ENCODE measurements around the gene LPIN3.

LPIN3 gene

GRCh38 chr20:41353530-41353929 lies 12.9 kb downstream of the LPIN3 start:
- no peak for TF ChIP-seq TAF1 (IDR thresholded peaks at IDR 0.05; ENCODE audit: low read depth)
- TF ChIP-seq RAD21 (IDR thresholded peaks at IDR 0.05; ENCODE audit: low read depth) = no peak
- TF ChIP-seq NFIC (IDR thresholded peaks at IDR 0.05) = no peak
- no peak for TF ChIP-seq ZBTB7A (IDR thresholded peaks at IDR 0.05; ENCODE audit: low read depth)
- TF ChIP-seq EGR1 (IDR thresholded peaks at IDR 0.05) = no peak
- TF ChIP-seq CREB1 (IDR thresholded peaks at IDR 0.05; ENCODE audit: low read depth) = no peak
- TF ChIP-seq EP300 (IDR thresholded peaks at IDR 0.05; ENCODE audit: borderline replicate concordance) = no peak

- TF ChIP-seq, protein P1, sequence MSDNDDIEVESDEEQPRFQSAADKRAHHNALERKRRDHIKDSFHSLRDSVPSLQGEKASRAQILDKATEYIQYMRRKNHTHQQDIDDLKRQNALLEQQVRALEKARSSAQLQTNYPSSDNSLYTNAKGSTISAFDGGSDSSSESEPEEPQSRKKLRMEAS (IDR thresholded peaks at IDR 0.05) = no peak
- no peak for TF ChIP-seq CEBPB (IDR thresholded peaks at IDR 0.05)
- no peak for TF ChIP-seq RAD21 (IDR thresholded peaks at IDR 0.05; ENCODE audit: low read depth)
- no peak for TF ChIP-seq FOXM1 (IDR thresholded peaks at IDR 0.05; ENCODE audit: borderline replicate concordance, low read depth)
- TF ChIP-seq TEAD4 (IDR thresholded peaks at IDR 0.05) = no peak
- no peak for TF ChIP-seq TCF12 (IDR thresholded peaks at IDR 0.05; ENCODE audit: low read depth)
- TF ChIP-seq ZBTB7A (IDR thresholded peaks at IDR 0.05; ENCODE audit: low read depth) = no peak
- no peak for TF ChIP-seq TAF1 (IDR thresholded peaks at IDR 0.05; ENCODE audit: low read depth)
- TF ChIP-seq EGR1 (IDR thresholded peaks at IDR 0.05) = no peak
- no peak for TF ChIP-seq CREB1 (IDR thresholded peaks at IDR 0.05; ENCODE audit: low read depth)
- TF ChIP-seq USF1 (IDR thresholded peaks at IDR 0.05) = no peak
- TF ChIP-seq NFIC (IDR thresholded peaks at IDR 0.05) = no peak
- no peak for TF ChIP-seq REST (IDR thresholded peaks at IDR 0.05; ENCODE audit: low read depth)
- TF ChIP-seq YY1 (IDR thresholded peaks at IDR 0.05; ENCODE audit: low read depth) = no peak
- no peak for TF ChIP-seq EP300 (IDR thresholded peaks at IDR 0.05; ENCODE audit: borderline replicate concordance)
These were observed 14.6 kb downstream of the LPIN3 start for GRCh38 chr20:41355192-41355591.

DNA sequence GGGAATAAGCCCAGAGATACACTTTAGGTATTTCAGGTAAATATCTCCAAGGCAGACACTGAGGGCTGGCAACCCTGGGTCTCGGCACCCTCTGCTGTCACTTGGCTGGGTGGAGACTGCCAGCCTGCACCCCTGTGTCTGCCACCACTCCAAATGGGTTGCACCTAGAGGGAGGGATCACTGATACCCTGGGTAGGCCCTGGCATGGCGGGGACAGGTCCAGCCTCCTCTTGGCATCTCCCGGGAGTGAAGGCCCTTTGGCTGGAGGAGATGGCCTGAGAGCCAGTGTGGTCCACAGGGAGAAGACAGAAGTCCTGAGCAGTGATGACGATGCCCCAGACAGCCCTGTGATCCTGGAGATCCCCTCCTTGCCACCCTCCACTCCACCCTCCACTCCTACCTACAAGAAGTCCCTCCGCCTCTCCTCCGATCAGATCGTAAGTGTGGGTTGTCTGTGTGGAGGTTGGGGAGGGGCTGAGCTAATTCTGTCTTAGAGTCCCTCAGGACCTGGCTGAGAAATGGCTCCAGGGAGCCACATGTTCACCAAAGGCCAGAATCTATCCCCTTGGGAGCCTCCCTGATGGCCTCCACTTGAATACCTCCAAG lies 15.1 kb downstream of the LPIN3 start:
- TF ChIP-seq REST (IDR thresholded peaks at IDR 0.05; ENCODE audit: low read depth) (no peak), YY1 (IDR thresholded peaks at IDR 0.05; ENCODE audit: low read depth) (no peak), EGR1 (IDR thresholded peaks at IDR 0.05) (no peak), TAF1 (IDR thresholded peaks at IDR 0.05; ENCODE audit: low read depth) (no peak), RAD21 (IDR thresholded peaks at IDR 0.05; ENCODE audit: low read depth) (no peak), NFIC (IDR thresholded peaks at IDR 0.05) (no peak), CEBPB (IDR thresholded peaks at IDR 0.05) (no peak), EP300 (IDR thresholded peaks at IDR 0.05; ENCODE audit: borderline replicate concordance) (no peak), CREB1 (IDR thresholded peaks at IDR 0.05; ENCODE audit: low read depth) (no peak), TEAD4 (IDR thresholded peaks at IDR 0.05) (no peak), FOXM1 (IDR thresholded peaks at IDR 0.05; ENCODE audit: borderline replicate concordance, low read depth) (no peak), USF1 (IDR thresholded peaks at IDR 0.05) (no peak), ZBTB7A (IDR thresholded peaks at IDR 0.05; ENCODE audit: low read depth) (no peak), TCF12 (IDR thresholded peaks at IDR 0.05; ENCODE audit: low read depth) (no peak)
- TF ChIP-seq, protein P1 (IDR thresholded peaks at IDR 0.05) = no peak

GRCh38 chr20:41356951-41357350 lies 16.3 kb downstream of the LPIN3 start:
- TF ChIP-seq TEAD4 (IDR thresholded peaks at IDR 0.05) (no peak), NFIC (IDR thresholded peaks at IDR 0.05) (no peak), CEBPB (IDR thresholded peaks at IDR 0.05) (no peak), TCF12 (IDR thresholded peaks at IDR 0.05; ENCODE audit: low read depth) (no peak), YY1 (IDR thresholded peaks at IDR 0.05; ENCODE audit: low read depth) (no peak), TAF1 (IDR thresholded peaks at IDR 0.05; ENCODE audit: low read depth) (no peak), RAD21 (IDR thresholded peaks at IDR 0.05; ENCODE audit: low read depth) (no peak)

DNA sequence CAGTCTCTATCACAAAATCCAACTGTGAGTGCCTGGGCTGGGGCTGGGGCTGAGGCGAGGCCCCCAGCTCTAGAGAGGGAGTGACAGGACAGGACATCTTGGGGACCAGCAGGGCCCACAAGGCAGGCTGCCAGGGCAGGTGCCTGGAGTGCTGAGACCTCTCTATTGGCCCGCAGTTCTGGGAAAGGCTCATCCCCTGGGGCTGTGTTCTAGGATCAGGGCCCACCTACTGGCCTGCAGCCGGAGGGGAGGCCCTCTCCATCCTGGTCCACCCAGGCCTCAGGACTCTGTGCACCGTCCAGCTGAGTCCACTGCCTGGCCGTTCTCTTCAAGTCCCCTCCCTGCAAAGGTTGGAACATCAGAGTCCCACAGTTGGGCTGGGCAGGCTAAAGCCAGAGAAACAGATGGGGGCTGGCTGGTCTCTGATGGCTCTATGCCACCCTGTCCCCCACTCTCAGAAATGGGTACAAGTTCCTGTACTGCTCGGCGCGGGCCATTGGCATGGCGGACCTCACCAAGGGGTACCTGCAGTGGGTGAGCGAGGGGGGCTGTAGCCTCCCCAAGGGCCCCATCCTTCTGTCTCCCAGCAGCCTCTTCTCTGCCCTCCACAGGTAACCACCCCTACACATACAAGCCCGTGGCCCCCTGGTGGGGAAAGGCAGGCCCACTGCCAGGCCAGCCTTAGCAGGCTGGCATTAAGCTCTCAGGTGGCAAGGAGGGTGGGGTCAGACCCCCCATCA lies 17.0 kb downstream of the LPIN3 start:
- TF ChIP-seq EGR1 (IDR thresholded peaks at IDR 0.05) = no peak
- TF ChIP-seq FOXM1 (IDR thresholded peaks at IDR 0.05; ENCODE audit: borderline replicate concordance, low read depth) = no peak
- no peak for TF ChIP-seq EP300 (IDR thresholded peaks at IDR 0.05; ENCODE audit: borderline replicate concordance)
- no peak for TF ChIP-seq TCF12 (IDR thresholded peaks at IDR 0.05; ENCODE audit: low read depth)
- no peak for TF ChIP-seq YY1 (IDR thresholded peaks at IDR 0.05; ENCODE audit: low read depth)
